K562 (cell line): Measurements from ENCODE around the gene PRDX2. TPM values are rescaled to one million over a fixed set of nuclear protein-coding genes. Genes with fewer than 3 reads are reported as not detected.

ENCODE experiments used
- ESRRA ChIP-seq: fragments of 450-650 bp; IDR thresholded peaks from 2 replicates; pipeline ENCODE4 v1.6.1; 2014; ENCODE audit warnings: low read depth, mild to moderate bottlenecking, moderate library complexity, borderline replicate concordance
- FUS ChIP-seq: fragments of 200-400 bp; formaldehyde crosslinking; optimal IDR thresholded peaks from 2 replicates; pipeline ENCODE3; 2017; ENCODE audit warnings: low read depth, low read length
- GABPA ChIP-seq: fragments of 200-800 bp; sonication (Bioruptor generic); conservative IDR thresholded peaks from 2 replicates; pipeline ENCODE4 v1.6.1; 2016; ENCODE audit warnings: low read depth, missing genetic modification characterization, missing compliant biosample characterization
- HNRNPLL ChIP-seq: fragments of 200-400 bp; formaldehyde crosslinking; IDR thresholded peaks from 2 replicates; pipeline ENCODE4 v1.6.1; 2017; ENCODE audit warnings: low read length, low read depth, mild to moderate bottlenecking; ENCODE audit not compliant: poor library complexity, severe bottlenecking
- MAX ChIP-seq: sonication (generic); formaldehyde crosslinking; IDR thresholded peaks from 2 replicates; pipeline ENCODE4 v1.9.0; 2022; ENCODE audit warnings: mild to moderate bottlenecking, missing genetic modification reagents
- MTA3 ChIP-seq: fragments of 450-650 bp; formaldehyde crosslinking; IDR thresholded peaks from 2 replicates; pipeline ENCODE4 v1.6.1; 2017; ENCODE audit warnings: mild to moderate bottlenecking, borderline replicate concordance
- MYC ChIP-seq, 2 experiments: fragments of 250-450 bp in 1 of 2; sonication (Bioruptor Pico) in 1 of 2; IDR thresholded peaks; 2 replicates each; pipeline versions ENCODE4 v1.5.1 to v1.6.1; 2012 to 2021; ENCODE audit warnings: low read depth in 2 of 2, borderline replicate concordance in 1 of 2, improper control_type of control experiment in 1 of 2, low read length in 1 of 2, mild to moderate bottlenecking in 1 of 2, moderate library complexity in 1 of 2
- NFIC ChIP-seq: fragments of 450-650 bp; IDR thresholded peaks from 2 replicates; pipeline ENCODE4 v1.6.1; 2017; ENCODE audit warnings: mild to moderate bottlenecking, inconsistent platforms
- POLR2A ChIP-seq: fragments of 450-650 bp; conservative IDR thresholded peaks from 2 replicates; pipeline ENCODE4 v1.6.1; 2016
- RAD51 ChIP-seq: fragments of 450-650 bp; IDR thresholded peaks from 2 replicates; pipeline ENCODE4 v1.7.1; 2016; ENCODE audit warnings: low read depth, mild to moderate bottlenecking, borderline replicate concordance
- RBM14 ChIP-seq: fragments of 200-400 bp; formaldehyde crosslinking; IDR thresholded peaks from 2 replicates; pipeline ENCODE4 v1.6.1; 2018; ENCODE audit warnings: low read depth, mild to moderate bottlenecking, low read length, moderate library complexity, borderline replicate concordance; ENCODE audit not compliant: insufficient read depth
- SOX6 ChIP-seq: fragments of 450-650 bp; IDR thresholded peaks from 2 replicates; pipeline ENCODE4 v1.6.1; 2014; ENCODE audit warnings: mild to moderate bottlenecking
- SUPT5H ChIP-seq: fragments of 450-650 bp; IDR thresholded peaks from 2 replicates; pipeline ENCODE4 v1.6.1; 2016
- TBL1XR1 ChIP-seq, 2 experiments: IDR thresholded peaks; 2 replicates each; pipeline ENCODE4 v1.6.1; 2012; ENCODE audit warnings: improper control_type of control experiment in 2 of 2, low read length in 2 of 2, mild to moderate bottlenecking in 1 of 2
- TBP ChIP-seq: optimal IDR thresholded peaks from 2 replicates; pipeline ENCODE3; 2011; ENCODE audit warnings: low read depth, low read length, improper control_type of control experiment
- UBTF ChIP-seq, 2 experiments: IDR thresholded peaks; 2 replicates each; pipeline ENCODE4 v1.6.1; 2012; ENCODE audit warnings: improper control_type of control experiment in 2 of 2, low read depth in 2 of 2, low read length in 2 of 2, borderline replicate concordance in 1 of 2
- YY1 ChIP-seq, 3 experiments: IDR thresholded peaks; 2 replicates each; pipeline ENCODE4 v1.6.1; 2011; ENCODE audit warnings: low read length in 2 of 3, mild to moderate bottlenecking in 2 of 3, moderate library complexity in 2 of 3, borderline replicate concordance in 1 of 3, control low read depth in 1 of 3, low read depth in 1 of 3; ENCODE audit not compliant: insufficient read depth in 3 of 3, insufficient replicate concordance in 2 of 3, control insufficient read depth in 1 of 3, insufficient read length in 1 of 3; ENCODE audit errors: extremely low read depth in 1 of 3
- ZNF143 ChIP-seq: sonication (generic); formaldehyde crosslinking; IDR thresholded peaks from 2 replicates; pipeline ENCODE4 v1.9.0; 2022; ENCODE audit warnings: mild to moderate bottlenecking, missing genetic modification reagents
- ZNF3 ChIP-seq: fragments of 250-450 bp; sonication (Bioruptor Pico); IDR thresholded peaks from 2 replicates; pipeline ENCODE4 v1.5.0; 2021; ENCODE audit warnings: mild to moderate bottlenecking, moderate library complexity
- polyA plus RNA-seq, 8 experiments: library from polyadenylated mRNA; depleted of rRNA in 4 of 8; stranded (reverse) in 5 of 8; unstranded in 3 of 8; fragments of >200 nt; fragmentation: Nextera tagmentation in 2 of 8; fragmentation: Illumina TruSeq in 1 of 8; extraction: Ambion mirVana in 2 of 8; extraction: Trizol in 1 of 8; gene quantifications; 2 replicates each; pipeline versions ENCODE4 v1.2.1 to v1.2.3, GENCODE V29; 2011 to 2014; ENCODE audit warnings: inconsistent platforms in 1 of 8, missing spikeins in 1 of 8
- total RNA-seq, 7 experiments: library from RNA; depleted of rRNA in 6 of 7; stranded (reverse); fragments of >200 nt in 6 of 7; fragmentation: Illumina TruSeq in 2 of 7; extraction: Trizol in 2 of 7; gene quantifications; 2 replicates each; pipeline versions ENCODE4 v1.2.1 to v1.2.3, GENCODE V29; 2011 to 2021; ENCODE audit warnings: low replicate concordance in 1 of 7
- TF ChIP-seq, protein P1 (sequence below), 2 experiments: fragments of 250-450 bp in 1 of 2; fragments of 450-650 bp in 1 of 2; sonication (Bioruptor Pico) in 1 of 2; IDR thresholded peaks; 2 replicates each; pipeline versions ENCODE4 v1.6.1 to v1.8.0; 2016 to 2021; ENCODE audit warnings: mild to moderate bottlenecking in 2 of 2, moderate library complexity in 2 of 2, missing compliant biosample characterization in 1 of 2, missing genetic modification characterization in 1 of 2

The PRDX2 gene
- total and polyA plus RNA-seq, 9 of the 15 experiments (the other 6 are each of a cell fraction or from before 2014, with no cell fraction given), result 206 to 1,183 (median 415) TPM

GRCh38 chr19:12792051-12792852 is 9.3 kb downstream of the PRDX2 start (continued):
- TF ChIP-seq MTA3 (peak; percentile 96), TBP (peak; percentile 21), MAX (peak; percentile 91), RAD51 (peak; percentile 88), GABPA (tag) (peak; percentile 85), SOX6 (no peak), UBTF (IDR thresholded peaks at IDR 0.05; ENCODE audit: borderline replicate concordance in 1 of 2, low read depth in 2 of 2, low read length in 2 of 2) (peak; percentile 31 to 90; a peak in 2 of 4 replicates), MYC (IDR thresholded peaks at IDR 0.05; ENCODE audit: low read depth, low read length) (peak; percentile 60; the same call in 1 of the 2 replicates), MYC (CRISPR knock-in tag; IDR thresholded peaks at IDR 0.05; ENCODE audit: borderline replicate concordance, low read depth) (0 out of 2 replicates have a peak, but pooled peaks have one; percentile 25), YY1 (IDR thresholded peaks at IDR 0.05; ENCODE audit: borderline replicate concordance in 1 of 3, control insufficient read depth in 1 of 3, extremely low read depth in 1 of 3, insufficient read depth in 3 of 3, insufficient read length in 1 of 3, insufficient replicate concordance in 2 of 3, low read depth in 1 of 3, low read length in 2 of 3) (peak in 1 of 3 experiments; percentile 62), POLR2A (peak; percentile 42), SUPT5H (peak; percentile 28; the same call in 1 of the 2 replicates), FUS (peak; percentile 64), HNRNPLL (peak; percentile 38), ESRRA (peak; percentile 86), ZNF143 (CRISPR knock-in tag) (no peak), RBM14 (peak; percentile 82; the same call in 1 of the 2 replicates), ZNF3 (no peak), TBL1XR1 (IDR thresholded peaks at IDR 0.05; ENCODE audit: low read length in 2 of 2) (peak in 1 of 2 experiments; percentile 33; a peak in 2 of 4 replicates), NFIC (0 out of 2 replicates have a peak, but pooled peaks have one; percentile 20)
- TF ChIP-seq, protein P1, sequence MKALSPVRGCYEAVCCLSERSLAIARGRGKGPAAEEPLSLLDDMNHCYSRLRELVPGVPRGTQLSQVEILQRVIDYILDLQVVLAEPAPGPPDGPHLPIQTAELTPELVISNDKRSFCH (CRISPR knock-in tag; IDR thresholded peaks at IDR 0.05), result no peak
- TF ChIP-seq, protein P1 (tag; IDR thresholded peaks at IDR 0.05), result peak; percentile 59; the same call in 1 of the 2 replicates
